GM12878 (cell line): ENCODE measurements around the gene SLC28A1. TPM values are rescaled to one million over a fixed set of nuclear protein-coding genes. Genes with fewer than 3 reads are reported as not detected.

Experiments used
- ATAC-seq: fragments of 200-7000 bp; cut with Tn5 transposase; 3 replicates; pipeline ENCODE4 v1.9.1; 2020; ENCODE audit warnings: mild to moderate bottlenecking, moderate library complexity
- BruUV-seq: library from RNA; stranded (reverse); fragments of 400-500 nt; replicated peaks from 2 replicates; lab custom pipeline; 2021; lab: Mats Ljungman, UMichigan
- CTCF ChIA-PET: fragments of 300-600 bp; sonication (Branson Sonifier 250); formaldehyde crosslinking; extraction: SDS; loops from one replicate; lab custom pipeline; 2021; ENCODE audit warnings: inconsistent platforms; lab: Yijun Ruan, JAX
- POLR2A ChIA-PET: fragments of 350-600 bp; formaldehyde crosslinking; extraction: SDS; loops from one replicate; lab custom pipeline; 2021; ENCODE audit warnings: inconsistent platforms; lab: Charles Lee
- RAD21 ChIA-PET: fragments of 300-600 bp; sonication (Branson Sonifier 250); formaldehyde crosslinking; loops from one replicate; lab custom pipeline; 2023; ENCODE audit warnings: antibody characterized with exemption; ENCODE audit not compliant: unreplicated experiment; lab: Charles Lee
- SMC1A ChIA-PET: fragments of 300-600 bp; sonication (Branson Sonifier 250); formaldehyde crosslinking; loops from one replicate; lab custom pipeline; 2023; ENCODE audit not compliant: unreplicated experiment, uncharacterized antibody; lab: Charles Lee
- DNase-seq: peaks from one replicate; pipeline ENCODE4 v3.0.0-alpha.2; 2011; ENCODE audit warnings: low read depth, low spot score
- FAIRE-seq: peaks from 3 replicates; lab custom pipeline; 2011; peaks lifted over from hg19 to GRCh38; lab: Jason Lieb, UNC
- H2AFZ ChIP-seq: 2 replicates; pipeline ENCODE4 v1.6.0; 2011; ENCODE audit warnings: low read depth, low read length, control low read depth; ENCODE audit not compliant: control insufficient read depth
- H3K27ac ChIP-seq: 2 replicates; pipeline ENCODE4 v1.5.1; 2011; ENCODE audit warnings: control low read depth; ENCODE audit not compliant: control insufficient read depth, insufficient read depth
- H3K27me3 ChIP-seq, 2 experiments: replicated peaks in 1 of 2; 2 replicates each; pipeline versions ENCODE4 v1.6.0 to v1.6.1; 2011; ENCODE audit warnings: low read length in 1 of 2; ENCODE audit not compliant: control insufficient read depth in 2 of 2, insufficient read depth in 2 of 2
- H3K36me3 ChIP-seq, 2 experiments: 2 replicates each; pipeline ENCODE4 v1.5.1; 2011; ENCODE audit warnings: low read length in 1 of 2; ENCODE audit not compliant: control insufficient read depth in 2 of 2, insufficient read depth in 2 of 2
- H3K4me1 ChIP-seq: 2 replicates; pipeline ENCODE4 v1.6.1; 2011; ENCODE audit warnings: mild to moderate bottlenecking, low read length, moderate library complexity, mixed read lengths; ENCODE audit not compliant: control insufficient read depth, insufficient read depth
- H3K4me2 ChIP-seq: 2 replicates; pipeline ENCODE4 v1.6.0; 2011; ENCODE audit warnings: control low read depth; ENCODE audit not compliant: control insufficient read depth, insufficient read depth
- H3K4me3 ChIP-seq: fragments of 200-600 bp; sonication (generic); 2 replicates; pipeline ENCODE4 v1.5.1; 2016
- H3K79me2 ChIP-seq: 2 replicates; pipeline ENCODE4 v1.6.0; 2011; ENCODE audit warnings: low read length; ENCODE audit not compliant: control insufficient read depth, insufficient read depth
- H3K9ac ChIP-seq: 2 replicates; pipeline ENCODE4 v1.8.0; 2011; ENCODE audit warnings: low read length, control low read depth, mixed read lengths; ENCODE audit not compliant: control insufficient read depth, insufficient read depth
- H3K9me3 ChIP-seq: replicated peaks from 3 replicates; pipeline ENCODE4 v1.5.1; 2011; ENCODE audit warnings: mild to moderate bottlenecking, low read length; ENCODE audit not compliant: control insufficient read depth, insufficient read depth
- H4K20me1 ChIP-seq: 2 replicates; pipeline ENCODE4 v1.6.0; 2011; ENCODE audit not compliant: control insufficient read depth, insufficient read depth
- E4F1 ChIP-seq: fragments of 450-650 bp; IDR thresholded peaks from 2 replicates; pipeline ENCODE4 v1.6.1; 2018; ENCODE audit warnings: borderline replicate concordance, mild to moderate bottlenecking; ENCODE audit not compliant: partially characterized antibody
- EGR1 ChIP-seq, 2 experiments: IDR thresholded peaks; 1 replicate in 1 of 2; 2 replicates in 1 of 2; pipeline ENCODE4 v1.6.1; 2011 to 2012; ENCODE audit warnings: low read depth in 2 of 2, low read length in 2 of 2, borderline replicate concordance in 1 of 2, mild to moderate bottlenecking in 1 of 2, moderate library complexity in 1 of 2
- EP300 ChIP-seq, 2 experiments: fragments of 150-350 bp in 1 of 2; IDR thresholded peaks; 2 replicates each; pipeline ENCODE4 v1.6.1; 2011 to 2012; ENCODE audit warnings: low read depth in 2 of 2, low read length in 2 of 2, borderline replicate concordance in 1 of 2, improper control_type of control experiment in 1 of 2, inconsistent platforms in 1 of 2; ENCODE audit not compliant: control insufficient read depth in 1 of 2
- NR2F1 ChIP-seq: fragments of 450-650 bp; conservative IDR thresholded peaks from 2 replicates; pipeline ENCODE4 v1.6.1; 2017; ENCODE audit warnings: mild to moderate bottlenecking
- POLR2AphosphoS2 ChIP-seq: IDR thresholded peaks from 2 replicates; pipeline ENCODE4 v1.6.1; 2011; ENCODE audit warnings: low read depth, mild to moderate bottlenecking, low read length, improper control_type of control experiment, moderate library complexity
- RELA ChIP-seq: fragments of 450-650 bp; IDR thresholded peaks from 2 replicates; pipeline ENCODE4 v1.8.0; 2014; ENCODE audit warnings: borderline replicate concordance; ENCODE audit not compliant: partially characterized antibody
- SKIL ChIP-seq: fragments of 450-650 bp; IDR thresholded peaks from 2 replicates; pipeline ENCODE4 v1.6.1; 2017; ENCODE audit warnings: mild to moderate bottlenecking, low read depth, inconsistent platforms; ENCODE audit not compliant: poor library complexity, severe bottlenecking
- SMARCA5 ChIP-seq: fragments of 450-650 bp; IDR thresholded peaks from 2 replicates; pipeline ENCODE4 v1.6.1; 2017; ENCODE audit warnings: mild to moderate bottlenecking
- TBL1XR1 ChIP-seq: IDR thresholded peaks from 2 replicates; pipeline ENCODE4 v1.6.1; 2012; ENCODE audit warnings: low read depth, low read length, improper control_type of control experiment
- TCF7 ChIP-seq: IDR thresholded peaks from 2 replicates; pipeline ENCODE4 v1.6.1; 2014; ENCODE audit warnings: antibody characterized with exemption, borderline replicate concordance
- USF1 ChIP-seq: IDR thresholded peaks from 2 replicates; pipeline ENCODE4 v1.6.1; 2011; ENCODE audit warnings: borderline replicate concordance, low read depth, mild to moderate bottlenecking, moderate library complexity, mixed read lengths, low read length; ENCODE audit not compliant: insufficient read depth; ENCODE audit errors: extremely low read length
- YY1 ChIP-seq: IDR thresholded peaks from 2 replicates; pipeline ENCODE4 v1.6.1; 2011; ENCODE audit warnings: low read depth, mild to moderate bottlenecking, low read length
- ZSCAN29 ChIP-seq: fragments of 450-650 bp; IDR thresholded peaks from 2 replicates; pipeline ENCODE4 v1.6.1; 2017; ENCODE audit warnings: mild to moderate bottlenecking, moderate library complexity
- WGBS: methylation state at CpG from one replicate; pipeline ENCODE4 v1.1.6; 2016; ENCODE audit warnings: low lambda C conversion rate; ENCODE audit not compliant: insufficient replicate concordance, insufficient coverage; ENCODE audit errors: missing lambda C conversion rate; 5-methylcytosine and 5-hydroxymethylcytosine counted together
- in situ Hi-C: fragments of 300-500 bp; cut with MboI; formaldehyde crosslinking; loops from 9 replicates; pipeline ENCODE4 v1.14.3; 2018; ENCODE audit warnings: mixed read lengths
- intact Hi-C: fragments of 100-400 bp; cut with micrococcal nuclease; formaldehyde crosslinking; loops from one replicate; pipeline ENCODE4 v1.14.2; 2022; ENCODE audit not compliant: unreplicated experiment
- polyA plus RNA-seq, 11 experiments: library from polyadenylated mRNA; depleted of rRNA in 4 of 11; unstranded in 6 of 11; stranded (reverse) in 5 of 11; fragments of >200 nt; fragmentation: Nextera tagmentation in 4 of 11; fragmentation: Illumina TruSeq in 1 of 11; extraction: Ambion mirVana in 4 of 11; extraction: Trizol in 1 of 11; gene quantifications; 1 replicate in 1 of 11; 2 replicates in 10 of 11; pipeline versions ENCODE4 v1.2.1 to v1.2.3, GENCODE V29; 2011 to 2016; ENCODE audit warnings: inconsistent platforms in 2 of 11, missing spikeins in 2 of 11, low read depth in 1 of 11
- total RNA-seq, 4 experiments: library from RNA; depleted of rRNA in 3 of 4; stranded (reverse); fragments of >200 nt in 3 of 4; fragmentation: Illumina TruSeq in 1 of 4; extraction: Trizol in 1 of 4; gene quantifications; 2 replicates each; pipeline versions ENCODE4 v1.2.1 to v1.2.3, GENCODE V29; 2013 to 2021

Gene SLC28A1
- total and polyA plus RNA-seq, 10 of the 15 experiments (the other 5 are each of a cell fraction or from before 2014, with no cell fraction given): not detected

- TF ChIP-seq ZSCAN29 (no peak), E4F1 (no peak), SMARCA5 (no peak), EP300 (IDR thresholded peaks at IDR 0.05; ENCODE audit: borderline replicate concordance in 1 of 2, control insufficient read depth in 1 of 2, low read depth in 2 of 2, low read length in 2 of 2) (no peak)
Measured at GRCh38 chr15:84982301-84982920, 97.9 kb downstream of the SLC28A1 start (continued).

GRCh38 chr15:84983294-84983693, 98.8 kb downstream of the SLC28A1 start:
- ChIA-PET SMC1A (interaction anchor here (0.5 to 9.3 kb wide), 14 partner anchors 10 to 93 kb away, joined by 3 to 80 read pairs (median 6); no protein-coding TSS in a partner anchor), RAD21 (interaction anchor here (0.9 to 1.8 kb wide), 11 partner anchors 9 to 64 kb away, joined by 3 to 6 read pairs (median 4); no protein-coding TSS in a partner anchor), CTCF (interaction anchor here (0.9 to 4.2 kb wide), 2 partner anchors 23 to 62 kb away, joined by 4 to 20 read pairs; no protein-coding TSS in a partner anchor), POLR2A (interaction anchor here (0.8 to 1.3 kb wide), 7 partner anchors 8 to 412 kb away, joined by 3 to 5 read pairs (median 4); no protein-coding TSS in a partner anchor)
- DNase-seq: no peak
- FAIRE-seq: no peak
- no TSS peak for BruUV-seq
- Histone ChIP-seq H3K9ac (peak overlapping the region; percentile 7), H3K9me3 (no peaks in the 10 kb centered on the region), H3K27me3 (no peaks in the 10 kb centered on the region), H3K4me2 (peak overlapping the region; percentile 82), H3K79me2 (peaks cover 69% of the 10 kb centered on the region), H3K4me3 (peak overlapping the region; percentile 67), H3K36me3 (no peaks in the 10 kb centered on the region; a peak in 1 of 4 replicates), H2AFZ (no peak overlapping the region), H3K27ac (peak overlapping the region; percentile 15), H4K20me1 (no peaks in the 10 kb centered on the region), H3K4me1 (peaks cover 16% of the 10 kb centered on the region)
- in situ Hi-C loops (no loop called here), intact Hi-C loops (loop anchor here (2.0 kb wide), 1 partner anchor 42 kb away; no protein-coding TSS in a partner anchor)
- WGBS: 54% methylated on average over 4 of the region's 4 CpGs
- no peak for ATAC-seq
- TF ChIP-seq NR2F1: no peak
- TF ChIP-seq SKIL: no peak
- TF ChIP-seq POLR2AphosphoS2: no peak
- TF ChIP-seq YY1: no peak
- no peak for TF ChIP-seq RELA
- no peak for TF ChIP-seq USF1
- TF ChIP-seq EGR1 (IDR thresholded peaks at IDR 0.05; ENCODE audit: borderline replicate concordance in 1 of 2, low read depth in 2 of 2, low read length in 2 of 2): no peak
- TF ChIP-seq TBL1XR1: no peak
- no peak for TF ChIP-seq TCF7
